GM23248 (cell line): ENCODE results near the gene ODAD2. TPM values are rescaled to one million over a fixed set of nuclear protein-coding genes. Genes with fewer than 3 reads are reported as not detected.
"Not testable (repeated sequence)": the region's sequence is repeated elsewhere in the genome, so short reads cannot be mapped to it uniquely, and the experiment has no call there.

Experiments used
- DNase-seq: peaks from one replicate; pipeline ENCODE4 v3.0.0-alpha.2; 2015
- H2AFZ ChIP-seq: fragments of 200-600 bp; sonication (generic); 2 replicates; pipeline ENCODE4 v1.6.1; 2016; ENCODE audit warnings: antibody characterized with exemption
- H3F3A ChIP-seq: fragments of 200-600 bp; sonication (generic); 2 replicates; pipeline ENCODE4 v1.6.1; 2016; ENCODE audit warnings: mild to moderate bottlenecking, antibody characterized with exemption, mixed run types; ENCODE audit not compliant: insufficient read depth
- H3K27ac ChIP-seq: fragments of 200-600 bp; sonication (generic); 2 replicates; pipeline ENCODE4 v1.5.1; 2016; ENCODE audit warnings: mild to moderate bottlenecking
- H3K27me3 ChIP-seq: fragments of 200-600 bp; sonication (generic); replicated peaks from 2 replicates; pipeline ENCODE4 v1.6.1; 2016; ENCODE audit warnings: mild to moderate bottlenecking; ENCODE audit not compliant: insufficient read depth
- H3K36me3 ChIP-seq: fragments of 200-600 bp; sonication (generic); 2 replicates; pipeline ENCODE4 v1.6.1; 2016; ENCODE audit warnings: low read depth, mild to moderate bottlenecking
- H3K4me1 ChIP-seq: fragments of 200-600 bp; sonication (generic); 2 replicates; pipeline ENCODE4 v1.6.1; 2016; ENCODE audit warnings: mild to moderate bottlenecking; ENCODE audit not compliant: insufficient read depth
- H3K4me2 ChIP-seq: fragments of 200-600 bp; sonication (generic); one replicate; pipeline ENCODE4 v1.6.1; 2016; ENCODE audit warnings: mild to moderate bottlenecking; ENCODE audit not compliant: unreplicated experiment
- H3K4me3 ChIP-seq: fragments of 200-600 bp; sonication (generic); 2 replicates; pipeline ENCODE4 v1.5.1; 2016; ENCODE audit warnings: mild to moderate bottlenecking
- H3K79me2 ChIP-seq: fragments of 200-600 bp; sonication (generic); 2 replicates; pipeline ENCODE4 v1.6.1; 2016; ENCODE audit warnings: mild to moderate bottlenecking; ENCODE audit not compliant: insufficient read depth
- H3K9ac ChIP-seq: fragments of 200-600 bp; sonication (generic); 2 replicates; pipeline ENCODE4 v1.6.1; 2016; ENCODE audit warnings: mild to moderate bottlenecking
- H3K9me2 ChIP-seq: fragments of 200-600 bp; sonication (generic); 2 replicates; pipeline ENCODE4 v1.6.1; 2016; ENCODE audit warnings: mixed run types, mild to moderate bottlenecking, moderate library complexity; ENCODE audit not compliant: insufficient read depth
- H3K9me3 ChIP-seq: fragments of 200-600 bp; sonication (generic); one replicate; pipeline ENCODE4 v1.6.1; 2017; ENCODE audit warnings: low read depth
- H4K20me1 ChIP-seq: fragments of 200-600 bp; sonication (generic); 2 replicates; pipeline ENCODE4 v1.6.0; 2016; ENCODE audit not compliant: insufficient read depth
- EZH2 ChIP-seq: fragments of 200-600 bp; sonication (generic); IDR thresholded peaks from 2 replicates; pipeline ENCODE4 v1.6.1; 2018; ENCODE audit warnings: antibody characterized with exemption, mild to moderate bottlenecking; ENCODE audit not compliant: insufficient read depth, poor library complexity, severe bottlenecking
- EZH2phosphoT487 ChIP-seq: fragments of 200-600 bp; sonication (generic); IDR thresholded peaks from 2 replicates; pipeline ENCODE4 v1.6.1; 2018; ENCODE audit warnings: antibody characterized with exemption, moderate library complexity, mild to moderate bottlenecking, low read depth; ENCODE audit not compliant: insufficient read depth
- WGBS, 2 experiments: methylation state at CpG; one replicate each; pipeline ENCODE4 v1.1.6; 2015 to 2017; ENCODE audit warnings: low lambda C conversion rate in 2 of 2, low coverage in 1 of 2; ENCODE audit errors: missing lambda C conversion rate in 2 of 2; 5-methylcytosine and 5-hydroxymethylcytosine counted together
- in situ Hi-C: fragments of 300-500 bp; cut with MboI; formaldehyde crosslinking; loops from 2 replicates; pipeline ENCODE4 v1.15.0; 2020
- polyA plus RNA-seq: library from polyadenylated mRNA; unstranded; fragments of >200 nt; fragmentation: Nextera tagmentation; extraction: Ambion mirVana; gene quantifications from 2 replicates; pipeline ENCODE4 v1.2.1, GENCODE V29; 2016
- total RNA-seq: library from RNA; depleted of rRNA; stranded (reverse); fragments of >200 nt; shearing (Covaris generic); gene quantifications from 2 replicates; pipeline ENCODE4 v1.2.3, GENCODE V29; 2014

ODAD2 gene
- total and polyA plus RNA-seq, 2 experiments from 2014 or later, result 1.5 to 1.7 TPM

DNA sequence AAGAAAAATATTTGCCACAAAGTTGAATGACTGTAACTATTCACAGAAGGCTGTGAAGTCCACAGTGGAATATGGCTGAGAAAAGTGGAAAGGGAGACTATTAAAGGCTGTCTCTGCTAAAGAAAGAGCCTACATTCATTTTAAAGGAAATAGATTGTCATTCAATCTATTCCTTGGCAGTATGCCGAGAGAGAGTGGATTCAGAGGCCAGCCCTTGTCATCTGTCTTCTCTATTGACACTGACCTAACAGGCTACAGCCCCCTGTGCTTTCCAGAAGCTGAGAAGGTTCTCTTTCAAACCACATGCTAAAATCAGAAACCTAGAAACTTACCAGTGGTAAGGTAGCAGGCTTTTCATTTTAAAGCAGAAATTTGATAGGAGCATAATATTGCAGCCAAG lies 12.1 kb downstream of the ODAD2 start:
- no peak overlapping the region for H3K4me2 ChIP-seq
- WGBS, 2 experiments, result 0 to 17% methylated on average over 1 of the region's 1 CpG
- no peak for DNase-seq
- in situ Hi-C loops, result no loop called here
- no peaks in the 10 kb centered on the region for H3K9me3 ChIP-seq
- H3K4me3 ChIP-seq, result no peak overlapping the region
- TF ChIP-seq EZH2phosphoT487, result no peak
- no peak for TF ChIP-seq EZH2
- H3K27ac ChIP-seq, result no peak overlapping the region
- no peaks in the 10 kb centered on the region for H3F3A ChIP-seq
- no peaks in the 10 kb centered on the region for H3K9me2 ChIP-seq
- no peaks in the 10 kb centered on the region for H3K79me2 ChIP-seq
- H2AFZ ChIP-seq, result no peak overlapping the region
- no peaks in the 10 kb centered on the region for H4K20me1 ChIP-seq
- H3K36me3 ChIP-seq, result no peaks in the 10 kb centered on the region
- H3K27me3 ChIP-seq, result no peaks in the 10 kb centered on the region
- no peaks in the 10 kb centered on the region for H3K4me1 ChIP-seq
- no peak overlapping the region for H3K9ac ChIP-seq

DNA sequence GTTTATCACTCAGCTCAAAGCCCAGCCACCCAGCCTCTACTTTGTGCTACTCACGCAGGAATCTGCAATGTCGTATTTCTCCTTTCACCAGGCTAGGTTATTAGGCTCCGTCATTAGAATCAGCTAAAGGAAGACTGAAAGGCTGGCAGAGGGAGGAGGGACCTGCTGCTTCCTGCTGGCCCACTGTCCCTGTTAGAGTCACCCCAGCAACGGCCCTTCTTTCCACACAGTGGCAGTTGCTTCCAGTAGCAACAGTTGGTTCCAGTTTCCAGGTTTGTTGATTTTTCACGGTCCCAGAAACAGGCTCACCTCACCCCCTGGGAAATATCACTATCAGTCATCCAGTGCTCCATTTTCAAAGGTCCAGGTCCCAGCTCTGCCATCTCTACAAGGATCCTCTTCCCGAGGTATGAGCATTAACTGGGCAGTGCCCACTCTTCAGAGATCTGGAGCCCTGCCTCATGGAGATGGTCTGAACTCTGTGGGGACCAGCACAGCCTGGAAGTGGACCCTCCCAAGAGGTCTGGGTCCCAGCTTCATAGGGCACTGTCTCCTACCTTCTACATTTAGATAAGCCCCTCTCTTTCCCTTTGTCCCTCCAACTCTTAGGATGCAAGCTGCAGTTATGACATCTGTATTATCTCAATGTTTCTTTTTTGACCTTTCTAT lies 15.9 kb downstream of the ODAD2 start:
- H3K9ac ChIP-seq, result no peak overlapping the region
- H2AFZ ChIP-seq, result no peak overlapping the region

DNA sequence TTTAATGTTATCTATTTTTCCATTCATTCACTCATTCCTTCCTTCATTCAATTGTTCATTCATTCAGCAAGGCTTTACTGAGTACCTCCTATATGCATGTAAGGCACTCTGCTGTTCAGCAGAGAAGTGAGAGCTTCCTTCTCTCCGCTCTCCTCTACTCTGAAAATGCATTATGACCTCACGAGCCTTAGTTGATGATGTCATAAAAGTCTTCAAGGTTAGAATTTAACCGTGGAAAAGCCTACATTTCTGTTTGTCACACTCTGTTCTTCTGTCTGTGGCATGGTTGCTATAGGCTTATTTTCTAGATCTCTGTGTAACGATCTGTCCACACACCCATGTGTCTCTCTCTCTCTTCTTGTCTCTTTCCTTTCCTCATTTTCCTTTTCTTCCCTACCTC lies 17.1 kb downstream of the ODAD2 start:
- Histone ChIP-seq H3K9me3 (no peaks in the 10 kb centered on the region), H3K9me2 (no peaks in the 10 kb centered on the region), H4K20me1 (no peaks in the 10 kb centered on the region), H3K4me3 (no peak overlapping the region), H3K4me1 (no peaks in the 10 kb centered on the region), H3K4me2 (no peak overlapping the region), H3K79me2 (no peaks in the 10 kb centered on the region), H3F3A (no peaks in the 10 kb centered on the region), H3K9ac (no peak overlapping the region), H3K27me3 (no peaks in the 10 kb centered on the region), H3K36me3 (no peaks in the 10 kb centered on the region), H3K27ac (no peak overlapping the region), H2AFZ (no peak overlapping the region)
- 66 to 78% methylated on average over 4 of the region's 4 CpGs for WGBS, 2 experiments
- in situ Hi-C loops, result no loop called here
- no peak for TF ChIP-seq EZH2phosphoT487
- no peak for TF ChIP-seq EZH2
- DNase-seq, result no peak

More for the DNA sequence above, 15.9 kb downstream of the ODAD2 start:
- no peaks in the 10 kb centered on the region for H4K20me1 ChIP-seq
- no peaks in the 10 kb centered on the region for H3F3A ChIP-seq
- no peaks in the 10 kb centered on the region for H3K27me3 ChIP-seq
- H3K79me2 ChIP-seq, result no peaks in the 10 kb centered on the region
- no peak for DNase-seq
- no peak overlapping the region for H3K4me3 ChIP-seq
- TF ChIP-seq EZH2 (no peak), EZH2phosphoT487 (no peak)
- H3K36me3 ChIP-seq, result no peaks in the 10 kb centered on the region
- in situ Hi-C loops, result no loop called here
- no peaks in the 10 kb centered on the region for H3K4me1 ChIP-seq
- H3K27ac ChIP-seq, result no peak overlapping the region
- no peaks in the 10 kb centered on the region for H3K9me3 ChIP-seq
- WGBS, 2 experiments, result 69 to 71% methylated on average over 6 of the region's 6 CpGs
- no peak overlapping the region for H3K4me2 ChIP-seq
- no peaks in the 10 kb centered on the region for H3K9me2 ChIP-seq

DNA sequence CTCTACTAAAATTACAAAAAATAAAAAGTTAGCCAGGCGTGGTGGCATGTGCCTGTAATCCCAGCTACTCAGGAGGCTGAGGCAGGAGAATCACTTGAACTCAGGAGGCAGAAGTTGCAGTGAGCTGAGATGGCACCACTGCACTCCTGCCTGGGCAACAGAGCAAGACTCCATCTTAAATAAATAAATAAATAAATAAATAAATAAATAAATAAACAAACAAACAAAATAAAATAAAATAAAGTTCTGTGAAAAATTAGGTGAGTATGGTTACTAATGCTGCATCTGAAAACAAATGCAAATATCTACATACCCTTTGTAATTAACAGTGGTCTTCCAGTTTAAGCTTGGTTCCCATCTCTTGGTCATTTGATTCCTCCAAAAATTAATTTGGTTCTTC lies 28.1 kb downstream of the ODAD2 start:
- H3K27me3 ChIP-seq, H3K4me1 ChIP-seq, H3K27ac ChIP-seq, H3K9me2 ChIP-seq, H3K36me3 ChIP-seq, H2AFZ ChIP-seq, H4K20me1 ChIP-seq, DNase-seq, H3K79me2 ChIP-seq, H3K4me2 ChIP-seq, in situ Hi-C loops, H3K4me3 ChIP-seq, H3F3A ChIP-seq, H3K9ac ChIP-seq, H3K9me3 ChIP-seq: not testable (repeated sequence)
- WGBS, 2 experiments, result 61 to 83% methylated on average over 1 of the region's 1 CpG

DNA sequence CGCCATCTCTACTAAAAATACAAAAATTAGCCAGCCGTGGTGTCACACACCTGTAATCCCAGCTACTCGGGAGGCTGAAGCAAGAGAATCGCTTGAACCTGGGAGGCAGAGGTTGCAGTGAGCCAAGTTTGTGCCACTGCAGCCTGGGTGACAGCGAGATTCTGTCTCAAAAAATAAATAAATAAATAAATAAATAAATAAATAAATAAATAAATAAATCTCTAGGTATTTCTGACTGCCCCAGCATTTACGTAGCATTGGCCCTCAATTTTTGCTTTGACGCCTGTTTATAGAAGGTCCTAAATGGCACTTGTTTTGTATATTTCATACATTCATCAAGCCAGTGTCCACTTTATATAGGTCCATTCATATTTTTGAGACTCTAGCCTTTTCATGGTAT lies 28.9 kb downstream of the ODAD2 start:
- H3K9me3 ChIP-seq, H3K4me3 ChIP-seq, H3K4me1 ChIP-seq, H3K4me2 ChIP-seq, H3K79me2 ChIP-seq, in situ Hi-C loops, H2AFZ ChIP-seq, DNase-seq, H3F3A ChIP-seq, H3K27ac ChIP-seq, H3K9ac ChIP-seq, H3K27me3 ChIP-seq, H4K20me1 ChIP-seq, H3K36me3 ChIP-seq, H3K9me2 ChIP-seq: not testable (repeated sequence)
- 84% methylated on average over 7 of the region's 7 CpGs for WGBS, 2 experiments
